ENCODE results near the gene INPP5A.

Gene INPP5A

GRCh38 chr10:132493756-132494290, 43.8 kb upstream of the INPP5A start:
- no peak overlapping the region for H3K27ac ChIP-seq
- TF ChIP-seq, protein P1, sequence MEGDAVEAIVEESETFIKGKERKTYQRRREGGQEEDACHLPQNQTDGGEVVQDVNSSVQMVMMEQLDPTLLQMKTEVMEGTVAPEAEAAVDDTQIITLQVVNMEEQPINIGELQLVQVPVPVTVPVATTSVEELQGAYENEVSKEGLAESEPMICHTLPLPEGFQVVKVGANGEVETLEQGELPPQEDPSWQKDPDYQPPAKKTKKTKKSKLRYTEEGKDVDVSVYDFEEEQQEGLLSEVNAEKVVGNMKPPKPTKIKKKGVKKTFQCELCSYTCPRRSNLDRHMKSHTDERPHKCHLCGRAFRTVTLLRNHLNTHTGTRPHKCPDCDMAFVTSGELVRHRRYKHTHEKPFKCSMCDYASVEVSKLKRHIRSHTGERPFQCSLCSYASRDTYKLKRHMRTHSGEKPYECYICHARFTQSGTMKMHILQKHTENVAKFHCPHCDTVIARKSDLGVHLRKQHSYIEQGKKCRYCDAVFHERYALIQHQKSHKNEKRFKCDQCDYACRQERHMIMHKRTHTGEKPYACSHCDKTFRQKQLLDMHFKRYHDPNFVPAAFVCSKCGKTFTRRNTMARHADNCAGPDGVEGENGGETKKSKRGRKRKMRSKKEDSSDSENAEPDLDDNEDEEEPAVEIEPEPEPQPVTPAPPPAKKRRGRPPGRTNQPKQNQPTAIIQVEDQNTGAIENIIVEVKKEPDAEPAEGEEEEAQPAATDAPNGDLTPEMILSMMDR (conservative IDR thresholded peaks at IDR 0.05) = no peak

- TF ChIP-seq, protein P1 (conservative IDR thresholded peaks at IDR 0.05) = no peak
- H3K27ac ChIP-seq = no peak overlapping the region
Measured at GRCh38 chr10:132494866-132495630, 42.5 kb upstream of the INPP5A start.

- TF ChIP-seq, protein P1 (conservative IDR thresholded peaks at IDR 0.05) = no peak
- no peak overlapping the region for H3K27ac ChIP-seq
Measured at GRCh38 chr10:132496360-132497062, 41.1 kb upstream of the INPP5A start.

DNA sequence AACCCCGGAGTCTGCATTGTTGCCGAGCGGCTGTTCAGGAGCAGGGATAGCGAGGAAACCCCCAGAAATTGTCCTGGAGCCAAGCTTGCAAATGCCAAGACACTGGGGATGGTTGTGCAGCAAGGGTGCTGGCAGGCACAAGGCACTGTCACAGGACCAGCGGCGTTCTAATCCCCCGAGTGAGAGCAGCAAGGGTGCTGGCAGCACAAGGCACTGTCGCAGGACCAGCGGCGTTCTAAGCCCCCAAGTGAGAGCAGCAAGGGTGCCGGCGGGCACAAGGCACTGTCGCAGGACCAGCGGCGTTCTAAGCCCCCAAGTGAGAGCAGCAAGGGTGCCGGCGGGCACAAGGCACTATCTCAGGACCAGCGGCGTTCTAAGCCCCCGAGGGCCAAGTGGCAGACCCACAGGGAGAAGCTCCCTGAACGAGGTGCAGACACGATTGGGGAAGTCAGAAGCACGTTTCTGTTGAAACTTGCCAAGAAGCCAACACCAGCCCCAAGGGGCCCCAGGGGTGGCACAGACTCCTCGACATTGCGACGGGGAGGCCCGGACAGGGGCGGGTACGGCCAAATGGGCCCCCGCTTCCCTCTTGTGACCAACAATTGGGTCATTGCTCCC, 40.4 kb upstream of the INPP5A start:
- TF ChIP-seq, protein P1 (conservative IDR thresholded peaks at IDR 0.05) = no peak
- no peak overlapping the region for H3K27ac ChIP-seq

- no peak overlapping the region for H3K27ac ChIP-seq
- TF ChIP-seq, protein P1 (conservative IDR thresholded peaks at IDR 0.05) = no peak
Measured at GRCh38 chr10:132497861-132498561, 39.6 kb upstream of the INPP5A start.

DNA sequence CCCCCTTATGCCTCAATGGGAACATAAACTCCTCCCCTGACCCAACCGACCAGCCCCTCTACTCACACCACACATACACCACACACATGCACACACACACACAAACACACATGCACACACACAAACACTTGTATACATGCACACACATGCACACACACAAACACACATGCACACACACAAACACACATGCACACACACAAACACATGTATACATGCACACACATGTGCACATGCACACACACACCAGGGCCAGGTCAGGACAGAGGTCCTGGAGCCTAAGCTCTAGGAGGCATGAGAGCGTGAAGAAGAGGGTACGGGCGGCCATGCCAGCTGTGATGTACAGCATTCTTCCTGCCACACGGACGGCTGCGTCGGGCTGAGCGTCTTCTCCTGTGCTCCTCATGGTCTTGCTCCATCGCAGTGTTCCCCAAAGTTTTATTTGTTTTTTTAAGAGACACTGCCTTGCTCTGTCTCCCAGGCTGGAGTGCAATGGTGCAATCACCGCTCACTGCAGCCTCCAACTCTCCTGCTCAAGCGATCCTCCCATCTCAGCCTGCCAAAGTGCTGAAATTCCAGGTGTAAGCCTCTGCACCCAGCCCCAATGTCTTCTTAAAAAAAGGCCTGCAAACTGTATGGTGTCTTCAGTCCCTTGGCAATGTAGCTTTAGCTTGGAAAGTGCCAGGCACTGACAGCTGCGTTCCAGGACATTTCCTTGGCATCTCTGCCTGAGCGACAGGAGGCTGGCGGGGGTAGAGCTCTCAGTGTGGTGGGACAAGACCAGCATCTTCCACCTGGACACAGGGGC, 38.8 kb upstream of the INPP5A start:
- no peak overlapping the region for H3K27ac ChIP-seq
- TF ChIP-seq, protein P1 (conservative IDR thresholded peaks at IDR 0.05) = no peak

All from VCaP (cell line).